Loucy (cell line): ENCODE data around the gene DNAH8.

Experiments used
- EZH2phosphoT487 ChIP-seq: fragments of 200-600 bp; IDR thresholded peaks from 2 replicates; pipeline ENCODE4 v1.6.1; 2018; ENCODE audit warnings: antibody characterized with exemption, mild to moderate bottlenecking, moderate library complexity, borderline replicate concordance
- TF ChIP-seq, protein P1 (sequence below): fragments of 200-600 bp; sonication (generic); conservative IDR thresholded peaks from 2 replicates; pipeline ENCODE4 v1.5.1; 2014; ENCODE audit warnings: mild to moderate bottlenecking, antibody characterized with exemption, low read length

GRCh38 chr6:38719358-38719757 lies 4.2 kb downstream of the DNAH8 start:
- TF ChIP-seq, protein P1, sequence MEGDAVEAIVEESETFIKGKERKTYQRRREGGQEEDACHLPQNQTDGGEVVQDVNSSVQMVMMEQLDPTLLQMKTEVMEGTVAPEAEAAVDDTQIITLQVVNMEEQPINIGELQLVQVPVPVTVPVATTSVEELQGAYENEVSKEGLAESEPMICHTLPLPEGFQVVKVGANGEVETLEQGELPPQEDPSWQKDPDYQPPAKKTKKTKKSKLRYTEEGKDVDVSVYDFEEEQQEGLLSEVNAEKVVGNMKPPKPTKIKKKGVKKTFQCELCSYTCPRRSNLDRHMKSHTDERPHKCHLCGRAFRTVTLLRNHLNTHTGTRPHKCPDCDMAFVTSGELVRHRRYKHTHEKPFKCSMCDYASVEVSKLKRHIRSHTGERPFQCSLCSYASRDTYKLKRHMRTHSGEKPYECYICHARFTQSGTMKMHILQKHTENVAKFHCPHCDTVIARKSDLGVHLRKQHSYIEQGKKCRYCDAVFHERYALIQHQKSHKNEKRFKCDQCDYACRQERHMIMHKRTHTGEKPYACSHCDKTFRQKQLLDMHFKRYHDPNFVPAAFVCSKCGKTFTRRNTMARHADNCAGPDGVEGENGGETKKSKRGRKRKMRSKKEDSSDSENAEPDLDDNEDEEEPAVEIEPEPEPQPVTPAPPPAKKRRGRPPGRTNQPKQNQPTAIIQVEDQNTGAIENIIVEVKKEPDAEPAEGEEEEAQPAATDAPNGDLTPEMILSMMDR = no peak
- TF ChIP-seq EZH2phosphoT487 = no peak
